KMS-11 (cell line): Measurements from ENCODE around the gene TMOD1.

Experiments used
- H2AFZ ChIP-seq: fragments of 200-600 bp; sonication (generic); 2 replicates; pipeline ENCODE4 v1.6.1; 2016; ENCODE audit warnings: antibody characterized with exemption, mixed run types, low read depth
- H3K27ac ChIP-seq: fragments of 200-600 bp; sonication (generic); 2 replicates; pipeline ENCODE4 v1.6.1; 2016; ENCODE audit warnings: mild to moderate bottlenecking, mixed run types
- H3K27me3 ChIP-seq: fragments of 200-600 bp; sonication (generic); 2 replicates; pipeline ENCODE4 v1.6.1; 2017; ENCODE audit warnings: mild to moderate bottlenecking, low read depth, mixed run types, moderate library complexity; ENCODE audit not compliant: insufficient read depth
- H3K36me3 ChIP-seq: fragments of 200-600 bp; sonication (generic); 2 replicates; pipeline ENCODE4 v1.6.1; 2017; ENCODE audit warnings: mild to moderate bottlenecking, mixed run types; ENCODE audit not compliant: insufficient read depth
- H3K4me1 ChIP-seq: fragments of 200-600 bp; sonication (generic); 2 replicates; pipeline ENCODE4 v1.6.1; 2016; ENCODE audit warnings: mild to moderate bottlenecking, low read depth, mixed run types; ENCODE audit not compliant: poor library complexity, severe bottlenecking
- H3K4me2 ChIP-seq: fragments of 200-600 bp; sonication (generic); 2 replicates; pipeline ENCODE4 v1.7.0; 2016; ENCODE audit warnings: mild to moderate bottlenecking, mixed run types
- H3K4me3 ChIP-seq: fragments of 200-600 bp; sonication (generic); IDR thresholded peaks from 2 replicates; pipeline ENCODE4 v1.6.1; 2017; ENCODE audit warnings: low read depth, low read length, mixed read lengths; ENCODE audit not compliant: insufficient read depth
- H3K79me2 ChIP-seq: fragments of 200-600 bp; sonication (generic); 2 replicates; pipeline ENCODE4 v1.6.1; 2016; ENCODE audit warnings: low read depth, mixed run types; ENCODE audit not compliant: insufficient read depth
- H3K9ac ChIP-seq: fragments of 200-600 bp; sonication (generic); 2 replicates; pipeline ENCODE4 v1.6.1; 2016; ENCODE audit warnings: mild to moderate bottlenecking, mixed run types
- H4K20me1 ChIP-seq: fragments of 200-600 bp; sonication (generic); 2 replicates; pipeline ENCODE4 v1.6.1; 2016; ENCODE audit warnings: mild to moderate bottlenecking, mixed run types; ENCODE audit not compliant: insufficient read depth
- CTCF ChIP-seq: fragments of 200-600 bp; sonication (generic); conservative IDR thresholded peaks from 2 replicates; pipeline ENCODE4 v1.6.1; 2017; ENCODE audit warnings: low read depth, mild to moderate bottlenecking, antibody characterized with exemption, low read length, moderate library complexity, mixed read lengths

The TMOD1 gene

GRCh38 chr9:97516111-97516510 is 14.6 kb downstream of the TMOD1 start:
- peaks cover 13% of the 10 kb centered on the region for H3K4me1 ChIP-seq
- H2AFZ ChIP-seq: no peak overlapping the region
- no peak overlapping the region for H3K9ac ChIP-seq
- H3K36me3 ChIP-seq: no peaks in the 10 kb centered on the region
- no peak for TF ChIP-seq CTCF
- no peak overlapping the region for H3K4me3 ChIP-seq
- H3K4me2 ChIP-seq: no peak overlapping the region
- H3K27ac ChIP-seq: no peak overlapping the region
- no peaks in the 10 kb centered on the region for H3K27me3 ChIP-seq
- no peaks in the 10 kb centered on the region for H4K20me1 ChIP-seq
- H3K79me2 ChIP-seq: no peaks in the 10 kb centered on the region

- Histone ChIP-seq H3K79me2 (no peaks in the 10 kb centered on the region), H3K4me3 (no peak overlapping the region), H3K4me1 (no peaks in the 10 kb centered on the region), H4K20me1 (no peaks in the 10 kb centered on the region), H3K27ac (no peak overlapping the region), H3K9ac (no peak overlapping the region), H2AFZ (no peak overlapping the region), H3K4me2 (no peak overlapping the region), H3K36me3 (no peaks in the 10 kb centered on the region), H3K27me3 (no peaks in the 10 kb centered on the region)
- TF ChIP-seq CTCF: no peak
Observed at GRCh38 chr9:97517331-97518089, 16.0 kb downstream of the TMOD1 start.

GRCh38 chr9:97518166-97518908 is 16.9 kb downstream of the TMOD1 start:
- H3K4me3 ChIP-seq: no peak overlapping the region
- H3K36me3 ChIP-seq: no peaks in the 10 kb centered on the region
- H2AFZ ChIP-seq: no peak overlapping the region
- no peaks in the 10 kb centered on the region for H4K20me1 ChIP-seq
- no peak for TF ChIP-seq CTCF
- H3K79me2 ChIP-seq: no peaks in the 10 kb centered on the region
- H3K4me1 ChIP-seq: no peaks in the 10 kb centered on the region
- H3K27me3 ChIP-seq: no peaks in the 10 kb centered on the region
- H3K9ac ChIP-seq: no peak overlapping the region
- H3K27ac ChIP-seq: no peak overlapping the region
- H3K4me2 ChIP-seq: no peak overlapping the region

- Histone ChIP-seq H3K27ac (no peak overlapping the region), H3K9ac (no peak overlapping the region), H3K36me3 (no peaks in the 10 kb centered on the region), H3K4me2 (no peak overlapping the region), H3K4me1 (no peaks in the 10 kb centered on the region), H3K27me3 (no peaks in the 10 kb centered on the region), H3K79me2 (no peaks in the 10 kb centered on the region), H4K20me1 (no peaks in the 10 kb centered on the region), H2AFZ (no peak overlapping the region), H3K4me3 (no peak overlapping the region)
- TF ChIP-seq CTCF: no peak
Observed at GRCh38 chr9:97518909-97519307, 17.4 kb downstream of the TMOD1 start.
